Gastroesophageal sphincter (tissue), 4 donors: ENCODE results near the gene RUSC1. TPM values are rescaled to one million over a fixed set of nuclear protein-coding genes. Genes with fewer than 3 reads are reported as not detected.

ENCODE experiments used
- ATAC-seq: fragments of 150-250 bp; one replicate; pipeline ENCODE4 v1.9.1; 2016; ENCODE audit warnings: mild to moderate bottlenecking, moderate library complexity
- H3K27ac ChIP-seq, 4 donors: fragments of 200-600 bp; sonication (generic) in 3 of 4; 1 replicate in 3 of 4; 2 replicates in 1 of 4; pipeline ENCODE4 v1.5.1; 2016 to 2019
- H3K27me3 ChIP-seq: fragments of 200-600 bp; sonication (generic); one replicate; pipeline ENCODE4 v1.5.1; 2019
- H3K36me3 ChIP-seq, 2 donors: fragments of 200-600 bp; sonication (generic); one replicate each; pipeline ENCODE4 v1.5.1; 2019; ENCODE audit warnings: control low read depth in 1 of 2
- H3K4me1 ChIP-seq, 3 donors: fragments of 200-600 bp; sonication (generic); 1 replicate in 2 of 3; 2 replicates in 1 of 3; pipeline ENCODE4 v1.5.1; 2016 to 2019; ENCODE audit warnings: control low read depth in 2 of 3
- H3K4me3 ChIP-seq, 2 donors: fragments of 200-600 bp; sonication (generic); one replicate each; pipeline ENCODE4 v1.5.1; 2019; ENCODE audit warnings: mild to moderate bottlenecking in 1 of 2, moderate library complexity in 1 of 2
- H3K9me3 ChIP-seq, 3 donors: fragments of 200-600 bp; sonication (generic); one replicate each; pipeline ENCODE4 v1.5.1; 2017 to 2019; ENCODE audit warnings: control low read depth in 2 of 3
- CTCF ChIP-seq, 4 experiments: fragments of 200-600 bp in 2 of 4; fragments of 450-650 bp in 2 of 4; sonication (generic) in 1 of 4; IDR thresholded peaks; one replicate each; pipeline ENCODE4 v1.5.1; 2017 to 2019; ENCODE audit warnings: antibody characterized with exemption in 4 of 4, mild to moderate bottlenecking in 2 of 4, moderate library complexity in 2 of 4
- EP300 ChIP-seq: sonication (generic); formaldehyde crosslinking; IDR thresholded peaks from one replicate; pipeline ENCODE4 v1.6.1; 2017; ENCODE audit warnings: antibody characterized with exemption, mild to moderate bottlenecking
- POLR2A ChIP-seq, 2 donors: fragments of 450-650 bp; IDR thresholded peaks; one replicate each; pipeline ENCODE4 v1.6.1; 2017; ENCODE audit warnings: antibody characterized with exemption in 2 of 2, mild to moderate bottlenecking in 2 of 2, moderate library complexity in 1 of 2
- POLR2AphosphoS5 ChIP-seq: sonication (generic); formaldehyde crosslinking; IDR thresholded peaks from one replicate; pipeline ENCODE4 v1.6.1; 2017; ENCODE audit warnings: antibody characterized with exemption
- WGBS, 2 donors: methylation state at CpG; one replicate each; pipeline ENCODE4 v1.1.5; 2018; ENCODE audit warnings: low coverage in 1 of 2; 5-methylcytosine and 5-hydroxymethylcytosine counted together
- total RNA-seq, 4 donors: library from RNA; depleted of rRNA; stranded (reverse); fragments of >200 nt; gene quantifications; one replicate each; pipeline ENCODE4 v1.1.0, GENCODE V29; 2016

RUSC1 gene
- total RNA-seq, 4 donors from 2014 or later: 10.8 to 34.2 (median 24.4) TPM

- no peaks in the 10 kb centered on the region for H3K36me3 ChIP-seq
- ATAC-seq: no peak
- TF ChIP-seq POLR2A (IDR thresholded peaks at IDR 0.05) (no peak), POLR2AphosphoS5 (no peak), CTCF (IDR thresholded peaks at IDR 0.05) (no peak)
- no peaks in the 10 kb centered on the region for H3K9me3 ChIP-seq
- H3K4me1 ChIP-seq: no peaks in the 10 kb centered on the region
- 50 to 67% methylated on average over 2 to 3 of the region's 5 CpGs for WGBS, 2 donors
- peaks cover 20% of the 10 kb centered on the region for H3K27me3 ChIP-seq
- no peak within 1 kb of the TSS for H3K27ac ChIP-seq
- no peak within 1 kb of the TSS for H3K4me3 ChIP-seq
Measured at GRCh38 chr1:155301342-155301841, 19.3 kb upstream of the RUSC1 start, which contains the start of gene PKLR. PKLR (minus strand) TSS chr1:155301438; CDS start chr1:155301395, 43 bp downstream.

- ATAC-seq: no peak
- H3K27me3 ChIP-seq: peaks cover 5% of the 10 kb centered on the region
- H3K4me3 ChIP-seq: no peak overlapping the region
- H3K36me3 ChIP-seq: no peaks in the 10 kb centered on the region
- no peaks in the 10 kb centered on the region for H3K9me3 ChIP-seq
- WGBS, 2 donors: 60 to 65% methylated on average over 8 to 10 of the region's 11 CpGs
- H3K4me1 ChIP-seq: peaks cover 0 to 16% (median 3%) of the 10 kb centered on the region in 3 donors
- TF ChIP-seq POLR2AphosphoS5 (no peak), EP300 (no peak), POLR2A (IDR thresholded peaks at IDR 0.05) (no peak), CTCF (IDR thresholded peaks at IDR 0.05) (no peak)
- no peak overlapping the region for H3K27ac ChIP-seq
Measured at GRCh38 chr1:155304558-155305063, 16.1 kb upstream of the RUSC1 start.

GRCh38 chr1:155305881-155306391 is 14.8 kb upstream of the RUSC1 start:
- peaks cover 0 to 29% (median 14%) of the 10 kb centered on the region in 3 donors for H3K4me1 ChIP-seq
- TF ChIP-seq POLR2AphosphoS5 (no peak), EP300 (no peak), CTCF (IDR thresholded peaks at IDR 0.05) (no peak), POLR2A (IDR thresholded peaks at IDR 0.05) (no peak)
- H3K27me3 ChIP-seq: no peaks in the 10 kb centered on the region
- ATAC-seq: no peak
- no peak overlapping the region for H3K27ac ChIP-seq
- no peaks in the 10 kb centered on the region for H3K9me3 ChIP-seq
- no peak overlapping the region for H3K4me3 ChIP-seq
- WGBS, 2 donors: no CpG with 5 or more reads among the region's 7 CpGs
- peaks cover 0 to 7% of the 10 kb centered on the region in 2 donors for H3K36me3 ChIP-seq

- Histone ChIP-seq H3K27ac (peak overlapping the region in 2 of 4 donors; percentile 89 to 91), H3K36me3 (peaks cover 0 to 20% of the 10 kb centered on the region in 2 donors), H3K9me3 (no peaks in the 10 kb centered on the region), H3K27me3 (no peaks in the 10 kb centered on the region), H3K4me3 (no peak overlapping the region), H3K4me1 (peaks cover 0 to 32% (median 14%) of the 10 kb centered on the region in 3 donors)
- no peak for ATAC-seq
- 8 to 65% methylated on average over 3 to 4 of the region's 6 CpGs for WGBS, 2 donors
- TF ChIP-seq EP300: no peak
- TF ChIP-seq POLR2AphosphoS5: no peak
- peak in 3 of 4 experiments; percentile 12 to 41 (median 28) for TF ChIP-seq CTCF (IDR thresholded peaks at IDR 0.05)
- no peak for TF ChIP-seq POLR2A (IDR thresholded peaks at IDR 0.05)
Measured at GRCh38 chr1:155307247-155307740, 13.4 kb upstream of the RUSC1 start.
